Activated T-helper 1 cell treated with anti-CD3 and anti-CD28 coated beads, Interleukin-12 subunit alpha, Interleukin-12 subunit beta, Interleukin-2, Interleukin-4 antibody, amounts not matched to agents 30 ng/mL and 10 ng/mL and 1 ng/mL, durations not matched to agents 14 hours and 24 hours and 36 hours (primary cell): ENCODE results near the gene FBXL7. TPM values are rescaled to one million over a fixed set of nuclear protein-coding genes. Genes with fewer than 3 reads are reported as not detected.

Experiments used
- DNase-seq: peaks from one replicate; pipeline ENCODE4 v3.0.0; 2021; ENCODE audit warnings: low spot score
- H3K27ac Mint-ChIP-seq: one replicate; pipeline ENCODE4 v1.8.0; 2021; ENCODE audit warnings: mild to moderate bottlenecking, mixed read lengths
- H3K27me3 Mint-ChIP-seq: one replicate; pipeline ENCODE4 v1.8.0; 2022; ENCODE audit warnings: mild to moderate bottlenecking, moderate library complexity, mixed read lengths; ENCODE audit not compliant: insufficient read depth
- H3K36me3 Mint-ChIP-seq: one replicate; pipeline ENCODE4 v1.8.0; 2021; ENCODE audit warnings: low read depth, mixed read lengths
- H3K4me1 Mint-ChIP-seq: one replicate; pipeline ENCODE4 v1.8.0; 2021; ENCODE audit warnings: low read depth, mixed read lengths
- H3K4me3 Mint-ChIP-seq: one replicate; pipeline ENCODE4 v1.8.0; 2021; ENCODE audit warnings: mild to moderate bottlenecking, moderate library complexity, mixed read lengths
- H3K9me3 Mint-ChIP-seq: one replicate; pipeline ENCODE4 v1.8.0; 2021; ENCODE audit warnings: mixed read lengths
- intact Hi-C: fragments of 100-400 bp; cut with micrococcal nuclease; formaldehyde crosslinking; loops from one replicate; pipeline ENCODE4 v1.15.1; 2024
- total RNA-seq: library from RNA; stranded (reverse); gene quantifications from 2 replicates; pipeline ENCODE4 v1.2.3, GENCODE V29; 2022

The FBXL7 gene
- total RNA-seq, 1 donor from 2014 or later: not detected

- Mint-ChIP-seq H3K4me1 (no peaks in the 10 kb centered on the region), H3K27ac (no peak overlapping the region), H3K36me3 (no peaks in the 10 kb centered on the region), H3K9me3 (peaks cover 27% of the 10 kb centered on the region), H3K4me3 (no peak overlapping the region), H3K27me3 (no peaks in the 10 kb centered on the region)
- intact Hi-C loops: no loop called here
- DNase-seq: no peak
These were observed 145.6 kb downstream of the FBXL7 start for GRCh38 chr5:15645381-15646160.

- no peak for DNase-seq
- H3K27me3 Mint-ChIP-seq: no peaks in the 10 kb centered on the region
- H3K9me3 Mint-ChIP-seq: peaks cover 27% of the 10 kb centered on the region
- H3K4me1 Mint-ChIP-seq: no peaks in the 10 kb centered on the region
- intact Hi-C loops: no loop called here
- H3K27ac Mint-ChIP-seq: no peak overlapping the region
- no peak overlapping the region for H3K4me3 Mint-ChIP-seq
- no peaks in the 10 kb centered on the region for H3K36me3 Mint-ChIP-seq
These were observed 146.4 kb downstream of the FBXL7 start for GRCh38 chr5:15646371-15646770.

- H3K4me1 Mint-ChIP-seq: no peaks in the 10 kb centered on the region
- no peak for DNase-seq
These were observed 147.3 kb downstream of the FBXL7 start for GRCh38 chr5:15647251-15647650.

GRCh38 chr5:15650266-15650665, 150.3 kb downstream of the FBXL7 start:
- intact Hi-C loops: no loop called here
- H3K27me3 Mint-ChIP-seq: no peaks in the 10 kb centered on the region
- no peaks in the 10 kb centered on the region for H3K36me3 Mint-ChIP-seq
- H3K9me3 Mint-ChIP-seq: peaks cover 5% of the 10 kb centered on the region
- no peak for DNase-seq
- H3K4me3 Mint-ChIP-seq: no peak overlapping the region
- no peak overlapping the region for H3K27ac Mint-ChIP-seq
- H3K4me1 Mint-ChIP-seq: no peaks in the 10 kb centered on the region

More at GRCh38 chr5:15647251-15647650, 147.3 kb downstream of the FBXL7 start:
- H3K36me3 Mint-ChIP-seq: no peaks in the 10 kb centered on the region
- H3K9me3 Mint-ChIP-seq: peaks cover 27% of the 10 kb centered on the region
- intact Hi-C loops: no loop called here
- H3K4me3 Mint-ChIP-seq: no peak overlapping the region
- H3K27me3 Mint-ChIP-seq: no peaks in the 10 kb centered on the region
- no peak overlapping the region for H3K27ac Mint-ChIP-seq

- Mint-ChIP-seq H3K9me3 (peaks cover 3% of the 10 kb centered on the region), H3K27me3 (no peaks in the 10 kb centered on the region), H3K36me3 (no peaks in the 10 kb centered on the region), H3K4me3 (no peak overlapping the region), H3K4me1 (no peaks in the 10 kb centered on the region), H3K27ac (no peak overlapping the region)
- DNase-seq: no peak
- intact Hi-C loops: no loop called here
These were observed 154.8 kb downstream of the FBXL7 start for GRCh38 chr5:15654779-15655178.

GRCh38 chr5:15655683-15656082, 155.7 kb downstream of the FBXL7 start:
- no peaks in the 10 kb centered on the region for H3K27me3 Mint-ChIP-seq
- intact Hi-C loops: no loop called here
- no peak for DNase-seq
- peaks cover 3% of the 10 kb centered on the region for H3K9me3 Mint-ChIP-seq
- H3K36me3 Mint-ChIP-seq: no peaks in the 10 kb centered on the region
- H3K4me1 Mint-ChIP-seq: no peaks in the 10 kb centered on the region
- no peak overlapping the region for H3K4me3 Mint-ChIP-seq
- no peak overlapping the region for H3K27ac Mint-ChIP-seq

- intact Hi-C loops: no loop called here
- no peak overlapping the region for H3K4me3 Mint-ChIP-seq
- DNase-seq: no peak
- H3K4me1 Mint-ChIP-seq: no peaks in the 10 kb centered on the region
- peaks cover 22% of the 10 kb centered on the region for H3K9me3 Mint-ChIP-seq
- no peak overlapping the region for H3K27ac Mint-ChIP-seq
- no peaks in the 10 kb centered on the region for H3K27me3 Mint-ChIP-seq
- H3K36me3 Mint-ChIP-seq: no peaks in the 10 kb centered on the region
These were observed 165.0 kb downstream of the FBXL7 start for GRCh38 chr5:15664961-15665360.

GRCh38 chr5:15669826-15670225, 169.8 kb downstream of the FBXL7 start:
- H3K36me3 Mint-ChIP-seq: no peaks in the 10 kb centered on the region
- no peaks in the 10 kb centered on the region for H3K4me1 Mint-ChIP-seq
- H3K27ac Mint-ChIP-seq: no peak overlapping the region
- peaks cover 19% of the 10 kb centered on the region for H3K9me3 Mint-ChIP-seq
- H3K4me3 Mint-ChIP-seq: no peak overlapping the region
- no peak for DNase-seq
- intact Hi-C loops: no loop called here
- H3K27me3 Mint-ChIP-seq: no peaks in the 10 kb centered on the region

- intact Hi-C loops: no loop called here
- Mint-ChIP-seq H3K27me3 (no peaks in the 10 kb centered on the region), H3K27ac (no peak overlapping the region), H3K36me3 (no peaks in the 10 kb centered on the region), H3K9me3 (peaks cover 5% of the 10 kb centered on the region), H3K4me3 (no peak overlapping the region), H3K4me1 (no peaks in the 10 kb centered on the region)
- DNase-seq: no peak
These were observed 174.7 kb downstream of the FBXL7 start for GRCh38 chr5:15674716-15675115.

- Mint-ChIP-seq H3K27me3 (no peaks in the 10 kb centered on the region), H3K4me1 (no peaks in the 10 kb centered on the region), H3K36me3 (no peaks in the 10 kb centered on the region), H3K4me3 (no peak overlapping the region), H3K27ac (no peak overlapping the region), H3K9me3 (peaks cover 1% of the 10 kb centered on the region)
- no peak for DNase-seq
- intact Hi-C loops: no loop called here
These were observed 176.6 kb downstream of the FBXL7 start for GRCh38 chr5:15676591-15676990.

- H3K4me1 Mint-ChIP-seq: no peaks in the 10 kb centered on the region
- DNase-seq: no peak
- no peaks in the 10 kb centered on the region for H3K27me3 Mint-ChIP-seq
- H3K4me3 Mint-ChIP-seq: no peak overlapping the region
- H3K9me3 Mint-ChIP-seq: no peaks in the 10 kb centered on the region
- no peaks in the 10 kb centered on the region for H3K36me3 Mint-ChIP-seq
- intact Hi-C loops: no loop called here
- no peak overlapping the region for H3K27ac Mint-ChIP-seq
These were observed 179.2 kb downstream of the FBXL7 start for GRCh38 chr5:15679161-15679560.

- Mint-ChIP-seq H3K9me3 (no peaks in the 10 kb centered on the region), H3K4me1 (no peaks in the 10 kb centered on the region), H3K4me3 (no peak overlapping the region), H3K27me3 (no peaks in the 10 kb centered on the region), H3K36me3 (no peaks in the 10 kb centered on the region), H3K27ac (no peak overlapping the region)
- no peak for DNase-seq
- intact Hi-C loops: no loop called here
These were observed 180.5 kb downstream of the FBXL7 start for GRCh38 chr5:15680455-15680854.

- H3K4me1 Mint-ChIP-seq: no peaks in the 10 kb centered on the region
- H3K27ac Mint-ChIP-seq: no peak overlapping the region
- DNase-seq: no peak
- intact Hi-C loops: no loop called here
- no peaks in the 10 kb centered on the region for H3K27me3 Mint-ChIP-seq
- no peak overlapping the region for H3K4me3 Mint-ChIP-seq
- H3K36me3 Mint-ChIP-seq: no peaks in the 10 kb centered on the region
- no peaks in the 10 kb centered on the region for H3K9me3 Mint-ChIP-seq
These were observed 182.1 kb downstream of the FBXL7 start for GRCh38 chr5:15682122-15682521.

- H3K4me3 Mint-ChIP-seq: no peak overlapping the region
- H3K4me1 Mint-ChIP-seq: no peaks in the 10 kb centered on the region
- no peak for DNase-seq
- no peaks in the 10 kb centered on the region for H3K27me3 Mint-ChIP-seq
- intact Hi-C loops: no loop called here
- no peak overlapping the region for H3K27ac Mint-ChIP-seq
- H3K36me3 Mint-ChIP-seq: no peaks in the 10 kb centered on the region
- no peaks in the 10 kb centered on the region for H3K9me3 Mint-ChIP-seq
These were observed 182.6 kb downstream of the FBXL7 start for GRCh38 chr5:15682566-15682965.
